Measurements from ENCODE around the gene LMOD1. TPM values are rescaled to one million over a fixed set of nuclear protein-coding genes. Genes with fewer than 3 reads are reported as not detected.

The LMOD1 gene
- total and polyA plus RNA-seq, 2 donors (not counting 1 experiment from before 2014, with no cell fraction given) = not detected

GRCh38 chr1:201895913-201896807 lies 50.2 kb downstream of the LMOD1 start:
- Histone ChIP-seq H2AFZ (ENCODE audit: insufficient read depth, low read depth, low read length, poor library complexity, severe bottlenecking) (peak overlapping the region; percentile 64), H3K79me2 (ENCODE audit: control insufficient read depth, insufficient read depth, low read length) (no peaks in the 10 kb centered on the region), H3K9me3 (ENCODE audit: control extremely low read depth in 1 of 3, control insufficient read depth in 2 of 3, insufficient read depth in 1 of 3, low read length in 2 of 3) (no peaks in the 10 kb centered on the region), H3K27me3 (replicated peaks in 1 of 4; ENCODE audit: control extremely low read depth in 1 of 4, control insufficient read depth in 3 of 4, insufficient read depth in 4 of 4, low read length in 3 of 4) (peaks cover 0 to 20% (median 2%) of the 10 kb centered on the region in 4 experiments), H3K9ac (ENCODE audit: low read length) (no peak overlapping the region), H3K4me1 (ENCODE audit: control insufficient read depth in 2 of 2, insufficient read depth in 2 of 2, low read length in 2 of 2) (peaks cover 0 to 4% of the 10 kb centered on the region in 2 donors), H4K20me1 (ENCODE audit: control insufficient read depth, insufficient read depth, low read length, poor library complexity, severe bottlenecking) (no peaks in the 10 kb centered on the region), H3K4me3 (ENCODE audit: control extremely low read depth in 1 of 5, extremely low read depth in 1 of 5, insufficient read depth in 1 of 5, low read depth in 2 of 5, low read length in 4 of 5) (no peak overlapping the region), H3K4me2 (replicated peaks; ENCODE audit: low read depth, low read length, poor library complexity, severe bottlenecking) (peak overlapping the region; percentile 44), H3K27ac (ENCODE audit: low read length in 2 of 2) (no peak overlapping the region), H3K36me3 (replicated peaks in 1 of 2; ENCODE audit: control extremely low read depth in 1 of 2, control insufficient read depth in 1 of 2, extremely low read depth in 1 of 2, insufficient read depth in 2 of 2, low read length in 1 of 2) (no peaks in the 10 kb centered on the region)
- peak; percentile 72 for DNase-seq
- peak overlapping the region; percentile 37 for H3K4me3 Mint-ChIP-seq
- 3% methylated on average over 8 of the region's 10 CpGs for WGBS (ENCODE audit: insufficient coverage)
- ChIA-PET CTCF (interaction anchor here (0.6 to 5.5 kb wide), 21 partner anchors 9 to 1444 kb away, joined by 3 to 51 read pairs (median 4); no protein-coding TSS in a partner anchor), POLR2A (no interaction called here)
- H3K27me3 Mint-ChIP-seq = peaks cover 37% of the 10 kb centered on the region
- TF ChIP-seq CTCF (IDR thresholded peaks at IDR 0.05) (peak; percentile 76), EZH2 (IDR thresholded peaks at IDR 0.05; ENCODE audit: borderline replicate concordance, insufficient read depth, low read depth, low read length, poor library complexity, severe bottlenecking) (no peak)
- H3K27ac Mint-ChIP-seq = no peak overlapping the region
- peak; percentile 64 for ATAC-seq (ENCODE audit: low read depth)
- peaks cover 5% of the 10 kb centered on the region for H3K4me1 Mint-ChIP-seq
- H3K9me3 Mint-ChIP-seq (ENCODE audit: insufficient read depth) = no peaks in the 10 kb centered on the region
- intact Hi-C loops (cut with micrococcal nuclease) = loop anchor here (1.0 kb wide), 2 partner anchors 59 to 239 kb away; partner anchors contain the start of gene TIMM17A

Measured in B cell (primary cell).